GM15510 (cell line): ENCODE data around the gene BROX.
A peak's percentile ranks its signal among the peaks of the same experiment; 100 is the strongest.

Experiments used
- POLR2A ChIP-seq: IDR thresholded peaks from 3 replicates; pipeline ENCODE4 v1.6.1; 2011; ENCODE audit warnings: borderline replicate concordance; ENCODE audit not compliant: insufficient read length; ENCODE audit errors: extremely low read depth

Gene BROX

GRCh38 chr1:222713091-222713961, 962 bp downstream of the BROX start:
- peak; percentile 56 for TF ChIP-seq POLR2A

DNA sequence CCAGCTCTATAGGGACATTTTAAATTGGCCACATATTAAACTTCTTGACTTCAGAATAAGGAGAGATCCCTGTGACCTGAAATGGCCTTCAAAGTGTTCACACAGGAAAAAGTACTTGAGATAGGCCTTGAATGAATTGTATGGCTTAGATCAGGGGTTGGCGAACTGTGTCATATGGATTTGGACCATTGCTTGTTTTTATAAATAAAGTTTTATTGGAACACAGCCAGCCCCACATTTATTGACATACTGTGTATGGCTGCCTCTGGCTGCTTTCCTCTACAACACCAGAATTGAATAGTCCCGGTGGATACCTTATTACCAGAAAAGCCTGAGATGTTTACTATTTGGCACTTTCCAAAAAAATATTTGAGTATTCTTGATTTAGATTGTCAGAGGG, 4.0 kb downstream of the BROX start:
- TF ChIP-seq POLR2A = no peak

- no peak for TF ChIP-seq POLR2A
Measured at GRCh38 chr1:222728746-222729145, 16.4 kb downstream of the BROX start.

DNA sequence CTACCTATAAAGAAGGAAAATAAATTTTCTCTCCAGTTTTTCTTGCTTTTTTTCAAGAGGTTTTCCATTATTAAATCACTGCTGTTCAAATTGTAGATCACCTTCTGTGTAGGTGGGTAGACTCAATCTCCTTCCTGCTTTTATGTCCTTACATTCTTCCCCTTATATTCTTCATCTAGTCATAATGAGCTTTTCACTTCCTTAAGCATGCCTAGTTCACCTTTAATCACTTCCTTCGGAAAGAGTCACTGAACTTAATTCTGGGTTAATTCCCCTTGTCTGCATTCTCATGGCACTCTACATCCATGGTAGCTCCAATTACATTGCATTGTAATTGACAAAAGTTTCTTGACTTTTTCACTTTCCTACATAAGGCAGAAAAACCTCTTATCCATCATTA, 18.5 kb downstream of the BROX start:
- no peak for TF ChIP-seq POLR2A

GRCh38 chr1:222732216-222733159, 20.1 kb downstream of the BROX start:
- no peak for TF ChIP-seq POLR2A

DNA sequence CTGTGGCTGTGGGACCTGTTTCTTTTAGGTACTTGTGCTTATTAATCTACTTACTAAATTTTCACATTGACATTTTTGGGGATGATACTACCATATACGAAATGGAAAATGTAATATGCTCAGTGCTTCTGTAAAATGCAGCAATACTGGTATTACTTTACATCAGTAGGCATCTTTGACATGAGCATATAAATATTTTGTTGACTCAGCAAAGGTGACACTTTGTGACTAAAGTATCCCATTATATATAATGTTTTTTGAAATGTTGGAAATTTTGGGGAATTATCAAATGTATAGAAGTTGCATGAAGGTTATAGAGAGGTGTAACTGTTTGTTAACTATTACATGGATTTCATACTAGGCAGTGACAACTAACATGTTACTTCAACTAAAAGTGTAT, 22.4 kb downstream of the BROX start:
- TF ChIP-seq POLR2A = no peak

- TF ChIP-seq POLR2A = no peak
Measured at GRCh38 chr1:222736470-222736869, 24.1 kb downstream of the BROX start.

GRCh38 chr1:222736972-222737371, 24.6 kb downstream of the BROX start, which contains the start of gene FAM177B:
Gene FAM177B, plus strand, starts transcription at chr1:222737202. Its CDS starts 9,344 bp downstream, at chr1:222746546.
- no peak for TF ChIP-seq POLR2A

DNA sequence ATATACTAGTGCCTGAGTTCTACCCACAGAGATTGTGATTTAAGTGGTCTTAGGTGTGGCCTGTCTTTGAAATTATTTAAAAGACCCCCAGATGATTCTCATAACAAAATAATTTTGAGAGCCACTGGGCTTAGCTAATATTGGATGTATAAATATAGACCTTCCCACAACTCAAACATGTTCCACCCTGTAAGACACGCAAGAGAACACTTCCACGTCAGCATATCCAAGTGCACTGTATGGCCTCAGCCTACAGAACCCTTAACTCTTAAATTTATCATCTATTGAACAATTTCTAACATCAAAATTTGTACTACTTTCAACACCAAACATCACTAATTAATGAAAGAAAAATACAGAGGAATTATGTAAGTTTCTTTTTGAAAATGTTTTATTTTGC, 27.1 kb downstream of the BROX start:
- no peak for TF ChIP-seq POLR2A

DNA sequence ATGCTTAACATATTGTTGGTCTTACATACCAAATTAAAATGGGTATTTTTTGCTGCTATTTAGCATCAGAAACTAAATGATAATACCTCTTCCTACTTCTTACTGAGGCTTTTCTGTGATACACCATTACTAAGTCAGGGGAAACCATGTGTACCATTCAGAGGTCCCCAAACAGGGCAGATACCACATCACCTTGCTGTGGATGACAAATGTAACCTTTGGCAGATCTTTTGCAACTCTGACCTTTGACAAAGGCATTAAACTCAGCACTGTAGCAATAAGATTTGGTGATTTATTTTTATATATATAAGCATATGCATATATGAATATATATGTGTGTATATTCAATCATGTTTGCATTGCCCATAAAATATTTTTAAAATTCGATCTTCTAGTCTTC, 27.6 kb downstream of the BROX start:
- no peak for TF ChIP-seq POLR2A

GRCh38 chr1:222749927-222750326, 37.6 kb downstream of the BROX start:
- TF ChIP-seq POLR2A = no peak

GRCh38 chr1:222750651-222751050, 38.3 kb downstream of the BROX start:
- TF ChIP-seq POLR2A = no peak

- no peak for TF ChIP-seq POLR2A
Measured at GRCh38 chr1:222751255-222751654, 38.9 kb downstream of the BROX start.

GRCh38 chr1:222754366-222755139, 42.2 kb downstream of the BROX start:
- TF ChIP-seq POLR2A = no peak
